ENCODE data around the gene ADAMTS9.

Gene ADAMTS9

DNA sequence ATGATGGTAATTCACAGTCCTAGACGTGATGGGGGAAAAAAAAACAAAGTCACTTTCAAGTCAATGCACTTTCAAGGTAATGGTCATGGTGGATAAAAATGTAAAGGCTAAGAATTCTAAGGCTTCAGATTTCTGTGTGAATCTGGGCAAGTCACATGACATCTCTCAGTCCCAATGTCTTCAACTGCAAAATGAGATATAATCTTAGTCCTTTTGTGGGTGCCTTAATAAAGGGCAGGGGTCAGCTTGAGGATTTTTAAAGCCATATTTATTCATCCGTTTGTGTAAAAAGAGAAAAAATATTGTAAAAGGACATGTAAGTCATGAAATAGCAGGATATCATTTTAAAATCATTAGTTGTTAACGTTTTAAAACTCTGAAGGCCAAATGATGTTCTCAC, 83.5 kb downstream of the ADAMTS9 start:
- no peak for TF ChIP-seq NFIC (IDR thresholded peaks at IDR 0.05)
- TF ChIP-seq CEBPB (IDR thresholded peaks at IDR 0.05), result no peak
- no peak for TF ChIP-seq TEAD4 (IDR thresholded peaks at IDR 0.05)
- TF ChIP-seq, protein P1, sequence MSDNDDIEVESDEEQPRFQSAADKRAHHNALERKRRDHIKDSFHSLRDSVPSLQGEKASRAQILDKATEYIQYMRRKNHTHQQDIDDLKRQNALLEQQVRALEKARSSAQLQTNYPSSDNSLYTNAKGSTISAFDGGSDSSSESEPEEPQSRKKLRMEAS (IDR thresholded peaks at IDR 0.05), result no peak
- TF ChIP-seq, protein P2, sequence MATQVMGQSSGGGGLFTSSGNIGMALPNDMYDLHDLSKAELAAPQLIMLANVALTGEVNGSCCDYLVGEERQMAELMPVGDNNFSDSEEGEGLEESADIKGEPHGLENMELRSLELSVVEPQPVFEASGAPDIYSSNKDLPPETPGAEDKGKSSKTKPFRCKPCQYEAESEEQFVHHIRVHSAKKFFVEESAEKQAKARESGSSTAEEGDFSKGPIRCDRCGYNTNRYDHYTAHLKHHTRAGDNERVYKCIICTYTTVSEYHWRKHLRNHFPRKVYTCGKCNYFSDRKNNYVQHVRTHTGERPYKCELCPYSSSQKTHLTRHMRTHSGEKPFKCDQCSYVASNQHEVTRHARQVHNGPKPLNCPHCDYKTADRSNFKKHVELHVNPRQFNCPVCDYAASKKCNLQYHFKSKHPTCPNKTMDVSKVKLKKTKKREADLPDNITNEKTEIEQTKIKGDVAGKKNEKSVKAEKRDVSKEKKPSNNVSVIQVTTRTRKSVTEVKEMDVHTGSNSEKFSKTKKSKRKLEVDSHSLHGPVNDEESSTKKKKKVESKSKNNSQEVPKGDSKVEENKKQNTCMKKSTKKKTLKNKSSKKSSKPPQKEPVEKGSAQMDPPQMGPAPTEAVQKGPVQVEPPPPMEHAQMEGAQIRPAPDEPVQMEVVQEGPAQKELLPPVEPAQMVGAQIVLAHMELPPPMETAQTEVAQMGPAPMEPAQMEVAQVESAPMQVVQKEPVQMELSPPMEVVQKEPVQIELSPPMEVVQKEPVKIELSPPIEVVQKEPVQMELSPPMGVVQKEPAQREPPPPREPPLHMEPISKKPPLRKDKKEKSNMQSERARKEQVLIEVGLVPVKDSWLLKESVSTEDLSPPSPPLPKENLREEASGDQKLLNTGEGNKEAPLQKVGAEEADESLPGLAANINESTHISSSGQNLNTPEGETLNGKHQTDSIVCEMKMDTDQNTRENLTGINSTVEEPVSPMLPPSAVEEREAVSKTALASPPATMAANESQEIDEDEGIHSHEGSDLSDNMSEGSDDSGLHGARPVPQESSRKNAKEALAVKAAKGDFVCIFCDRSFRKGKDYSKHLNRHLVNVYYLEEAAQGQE (IDR thresholded peaks at IDR 0.05; ENCODE audit: low read depth), result no peak
- TF ChIP-seq CREB1 (IDR thresholded peaks at IDR 0.05; ENCODE audit: low read depth), result no peak
- no peak for TF ChIP-seq YY1 (IDR thresholded peaks at IDR 0.05; ENCODE audit: low read depth)
- TF ChIP-seq EP300 (IDR thresholded peaks at IDR 0.05; ENCODE audit: borderline replicate concordance), result no peak
- TF ChIP-seq RAD21 (IDR thresholded peaks at IDR 0.05; ENCODE audit: low read depth), result no peak
- TF ChIP-seq ZBTB7A (IDR thresholded peaks at IDR 0.05; ENCODE audit: low read depth), result no peak
- TF ChIP-seq FOXM1 (IDR thresholded peaks at IDR 0.05; ENCODE audit: borderline replicate concordance, low read depth), result no peak

DNA sequence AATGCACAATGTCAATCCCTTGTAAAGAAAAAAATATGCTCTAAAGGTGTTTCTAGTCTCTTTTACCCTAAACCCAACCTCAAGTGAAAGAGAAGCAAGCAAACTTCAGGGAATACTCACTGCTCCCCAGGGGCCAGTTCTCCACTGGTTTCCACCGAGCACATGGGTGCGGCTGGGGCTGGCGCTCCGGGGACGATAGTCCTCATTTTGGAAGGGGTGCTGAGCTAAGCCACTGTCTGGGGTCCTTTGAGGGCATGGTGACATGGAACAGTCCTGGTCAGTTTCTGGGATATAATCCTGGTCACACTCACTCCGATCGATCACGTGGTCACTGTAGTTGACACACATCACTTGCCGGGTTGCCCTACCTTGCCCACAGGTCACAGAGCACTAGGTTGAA, 86.0 kb downstream of the ADAMTS9 start:
- no peak for TF ChIP-seq EGR1 (IDR thresholded peaks at IDR 0.05)
- no peak for TF ChIP-seq ZBTB7A (IDR thresholded peaks at IDR 0.05; ENCODE audit: low read depth)
- TF ChIP-seq TCF12 (IDR thresholded peaks at IDR 0.05; ENCODE audit: low read depth), result no peak
- TF ChIP-seq FOXM1 (IDR thresholded peaks at IDR 0.05; ENCODE audit: borderline replicate concordance, low read depth), result no peak

DNA sequence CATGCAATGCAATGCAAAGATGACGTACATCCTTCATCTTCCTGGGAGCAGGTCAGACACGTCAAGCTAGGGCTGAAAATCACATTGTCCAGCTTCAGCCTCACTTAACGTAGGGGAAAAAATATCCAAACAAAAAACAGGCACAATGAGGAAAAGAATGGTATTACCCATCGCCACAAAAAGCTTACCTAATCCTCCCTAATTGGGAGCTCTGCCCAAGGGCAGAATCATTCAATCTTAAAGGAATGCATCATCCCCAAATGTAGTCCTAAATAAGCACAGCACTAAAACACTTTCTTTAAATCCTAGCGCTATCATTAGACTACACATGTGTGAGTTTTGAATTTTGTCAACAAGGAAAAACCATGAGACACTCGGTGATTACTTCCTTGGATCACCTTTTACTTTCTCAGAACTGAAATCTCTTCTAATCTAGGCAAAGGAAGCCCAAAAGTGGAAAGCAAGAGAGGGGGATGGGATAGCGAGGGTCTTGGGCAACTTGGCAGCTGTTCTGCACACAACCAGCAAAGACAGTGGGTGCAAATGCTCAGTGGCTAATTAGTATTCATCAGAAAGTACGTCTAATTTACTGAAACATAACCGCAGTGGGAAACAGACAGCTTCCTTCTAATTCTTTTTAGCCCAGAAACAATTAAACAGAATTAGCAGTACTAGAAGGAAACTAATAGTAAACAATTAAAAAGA, 87.4 kb downstream of the ADAMTS9 start:
- TF ChIP-seq TAF1 (IDR thresholded peaks at IDR 0.05; ENCODE audit: low read depth), result no peak
- TF ChIP-seq, protein P1 (IDR thresholded peaks at IDR 0.05), result no peak
- no peak for TF ChIP-seq ZBTB7A (IDR thresholded peaks at IDR 0.05; ENCODE audit: low read depth)
- no peak for TF ChIP-seq RAD21 (IDR thresholded peaks at IDR 0.05; ENCODE audit: low read depth)
- no peak for TF ChIP-seq TCF12 (IDR thresholded peaks at IDR 0.05; ENCODE audit: low read depth)
- TF ChIP-seq, protein P3, sequence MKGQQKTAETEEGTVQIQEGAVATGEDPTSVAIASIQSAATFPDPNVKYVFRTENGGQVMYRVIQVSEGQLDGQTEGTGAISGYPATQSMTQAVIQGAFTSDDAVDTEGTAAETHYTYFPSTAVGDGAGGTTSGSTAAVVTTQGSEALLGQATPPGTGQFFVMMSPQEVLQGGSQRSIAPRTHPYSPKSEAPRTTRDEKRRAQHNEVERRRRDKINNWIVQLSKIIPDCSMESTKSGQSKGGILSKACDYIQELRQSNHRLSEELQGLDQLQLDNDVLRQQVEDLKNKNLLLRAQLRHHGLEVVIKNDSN (IDR thresholded peaks at IDR 0.05), result no peak
- no peak for TF ChIP-seq FOXM1 (IDR thresholded peaks at IDR 0.05; ENCODE audit: borderline replicate concordance, low read depth)
- no peak for TF ChIP-seq CREB1 (IDR thresholded peaks at IDR 0.05; ENCODE audit: low read depth)
- TF ChIP-seq TEAD4 (IDR thresholded peaks at IDR 0.05), result no peak
- TF ChIP-seq NFIC (IDR thresholded peaks at IDR 0.05), result no peak
- TF ChIP-seq EGR1 (IDR thresholded peaks at IDR 0.05), result no peak
- TF ChIP-seq YY1 (IDR thresholded peaks at IDR 0.05; ENCODE audit: low read depth), result no peak
- TF ChIP-seq EP300 (IDR thresholded peaks at IDR 0.05; ENCODE audit: borderline replicate concordance), result no peak
- TF ChIP-seq CEBPB (IDR thresholded peaks at IDR 0.05), result no peak
- TF ChIP-seq, protein P2 (IDR thresholded peaks at IDR 0.05; ENCODE audit: low read depth), result no peak

DNA sequence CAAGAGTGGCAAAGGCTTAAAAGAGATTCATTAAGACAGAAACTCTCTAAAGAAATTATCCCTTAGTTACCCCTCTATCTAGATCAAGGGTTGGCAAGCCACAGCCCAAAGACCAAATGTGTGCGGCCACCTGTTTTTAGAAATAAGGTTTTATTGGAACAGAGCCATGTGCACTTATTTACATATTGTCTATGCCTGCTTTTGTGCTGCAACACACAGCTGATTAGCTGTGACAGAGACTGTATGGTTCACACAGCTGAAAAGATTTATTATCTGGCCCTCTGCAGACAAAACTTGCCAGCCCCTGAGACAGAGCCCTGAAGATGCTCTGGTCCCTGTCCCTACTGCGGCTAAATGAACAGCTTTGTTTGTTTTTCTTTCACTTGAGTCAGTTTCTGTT, 88.1 kb downstream of the ADAMTS9 start:
- TF ChIP-seq CEBPB (IDR thresholded peaks at IDR 0.05), result no peak

DNA sequence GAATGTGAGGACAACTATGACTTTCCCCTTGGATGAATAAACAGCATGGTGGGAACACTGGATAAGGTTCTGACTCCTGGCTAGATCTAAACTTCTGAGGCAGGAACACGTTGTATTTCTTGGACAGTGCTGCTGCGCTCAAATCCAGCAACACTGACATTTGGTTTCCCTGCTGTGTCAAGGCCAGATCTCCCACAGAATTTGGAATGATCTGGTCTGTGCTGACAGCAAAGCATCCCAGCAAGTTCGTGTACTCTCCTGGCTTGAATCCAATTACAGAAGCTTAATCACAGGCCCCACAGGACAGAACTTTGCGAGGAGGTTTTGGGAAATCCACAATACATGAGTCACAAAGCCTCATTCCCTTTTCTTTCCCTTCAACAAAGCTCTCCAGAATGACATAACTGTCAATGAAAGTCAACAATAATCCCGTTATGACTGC, 92.5 kb downstream of the ADAMTS9 start:
- TF ChIP-seq CREB1 (IDR thresholded peaks at IDR 0.05; ENCODE audit: low read depth) (no peak), TEAD4 (IDR thresholded peaks at IDR 0.05) (no peak), EP300 (IDR thresholded peaks at IDR 0.05; ENCODE audit: borderline replicate concordance) (no peak), ZBTB7A (IDR thresholded peaks at IDR 0.05; ENCODE audit: low read depth) (no peak), TCF12 (IDR thresholded peaks at IDR 0.05; ENCODE audit: low read depth) (no peak), YY1 (IDR thresholded peaks at IDR 0.05; ENCODE audit: low read depth) (no peak), TAF1 (IDR thresholded peaks at IDR 0.05; ENCODE audit: low read depth) (no peak), NFIC (IDR thresholded peaks at IDR 0.05) (no peak), EGR1 (IDR thresholded peaks at IDR 0.05) (no peak), RAD21 (IDR thresholded peaks at IDR 0.05; ENCODE audit: low read depth) (no peak), CEBPB (IDR thresholded peaks at IDR 0.05) (no peak), FOXM1 (IDR thresholded peaks at IDR 0.05; ENCODE audit: borderline replicate concordance, low read depth) (no peak)
- TF ChIP-seq, protein P2 (IDR thresholded peaks at IDR 0.05; ENCODE audit: low read depth), result no peak
- TF ChIP-seq, protein P1 (IDR thresholded peaks at IDR 0.05), result no peak
- TF ChIP-seq, protein P3 (IDR thresholded peaks at IDR 0.05), result no peak

Data from Ishikawa (cell line).